Measurements from ENCODE around the gene KCNMB2.

The KCNMB2 gene

DNA sequence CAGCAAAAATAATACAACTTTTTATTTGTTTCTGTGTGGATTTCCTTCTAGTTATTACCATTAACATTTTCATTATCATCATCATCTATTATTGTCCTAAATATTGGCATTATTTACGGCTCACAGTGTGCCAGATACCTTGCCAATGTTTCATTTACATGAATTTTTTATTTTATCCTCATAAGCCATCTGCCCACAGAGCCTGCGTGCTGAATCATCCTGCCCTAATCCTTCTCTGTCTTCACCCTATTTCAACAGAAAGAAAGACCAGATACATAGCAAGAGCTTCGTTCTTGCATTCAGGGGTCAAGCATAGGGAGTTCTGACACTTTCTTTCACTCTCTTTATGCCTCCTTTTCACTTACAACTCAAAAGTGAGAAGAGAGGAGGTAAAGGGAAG is 82.0 kb downstream of the KCNMB2 start:
- TF ChIP-seq, protein P1, sequence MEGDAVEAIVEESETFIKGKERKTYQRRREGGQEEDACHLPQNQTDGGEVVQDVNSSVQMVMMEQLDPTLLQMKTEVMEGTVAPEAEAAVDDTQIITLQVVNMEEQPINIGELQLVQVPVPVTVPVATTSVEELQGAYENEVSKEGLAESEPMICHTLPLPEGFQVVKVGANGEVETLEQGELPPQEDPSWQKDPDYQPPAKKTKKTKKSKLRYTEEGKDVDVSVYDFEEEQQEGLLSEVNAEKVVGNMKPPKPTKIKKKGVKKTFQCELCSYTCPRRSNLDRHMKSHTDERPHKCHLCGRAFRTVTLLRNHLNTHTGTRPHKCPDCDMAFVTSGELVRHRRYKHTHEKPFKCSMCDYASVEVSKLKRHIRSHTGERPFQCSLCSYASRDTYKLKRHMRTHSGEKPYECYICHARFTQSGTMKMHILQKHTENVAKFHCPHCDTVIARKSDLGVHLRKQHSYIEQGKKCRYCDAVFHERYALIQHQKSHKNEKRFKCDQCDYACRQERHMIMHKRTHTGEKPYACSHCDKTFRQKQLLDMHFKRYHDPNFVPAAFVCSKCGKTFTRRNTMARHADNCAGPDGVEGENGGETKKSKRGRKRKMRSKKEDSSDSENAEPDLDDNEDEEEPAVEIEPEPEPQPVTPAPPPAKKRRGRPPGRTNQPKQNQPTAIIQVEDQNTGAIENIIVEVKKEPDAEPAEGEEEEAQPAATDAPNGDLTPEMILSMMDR (IDR thresholded peaks at IDR 0.05; ENCODE audit: low read depth, low read length) = no peak
- no peak overlapping the region for H3K9ac ChIP-seq (ENCODE audit: low read length)
- H3K4me3 ChIP-seq (ENCODE audit: low read length) = no peak overlapping the region
- no peak overlapping the region for H2AFZ ChIP-seq (ENCODE audit: low read depth, low read length)
- no peaks in the 10 kb centered on the region for H3K27me3 ChIP-seq (ENCODE audit: low read depth, low read length)
- no peaks in the 10 kb centered on the region for H3K36me3 ChIP-seq (replicated peaks; ENCODE audit: low read depth, low read length)
- no peak overlapping the region for H3K27ac ChIP-seq (ENCODE audit: low read length)
- H3K4me1 ChIP-seq (ENCODE audit: low read length) = no peaks in the 10 kb centered on the region
- no peak overlapping the region for H3K4me2 ChIP-seq (ENCODE audit: low read length)
- no peaks in the 10 kb centered on the region for H3K9me3 ChIP-seq (ENCODE audit: insufficient read depth, low read length)
- H4K20me1 ChIP-seq (ENCODE audit: insufficient read depth, low read length) = no peaks in the 10 kb centered on the region
- H3K79me2 ChIP-seq (ENCODE audit: low read length) = no peaks in the 10 kb centered on the region

DNA sequence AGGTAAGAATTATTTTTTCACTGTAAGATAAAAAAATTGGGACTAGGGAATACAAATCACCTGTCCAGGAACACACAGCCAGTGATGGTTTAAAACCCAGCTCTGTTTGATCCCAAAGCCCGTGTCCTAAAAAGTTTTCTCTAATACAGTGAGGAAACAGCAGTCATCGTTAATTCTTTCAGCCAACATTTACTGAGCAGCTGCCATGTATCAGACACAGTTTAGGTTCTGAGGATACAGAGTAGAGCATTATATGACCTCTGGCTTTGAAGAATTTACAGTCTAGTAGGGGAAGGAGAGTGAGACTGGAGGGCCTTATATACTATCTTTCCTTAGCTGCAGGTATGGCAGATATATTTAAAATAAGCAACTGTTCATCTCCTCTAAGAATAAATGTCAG is 82.7 kb downstream of the KCNMB2 start:
- no peaks in the 10 kb centered on the region for H4K20me1 ChIP-seq (ENCODE audit: insufficient read depth, low read length)
- no peaks in the 10 kb centered on the region for H3K4me1 ChIP-seq (ENCODE audit: low read length)
- H2AFZ ChIP-seq (ENCODE audit: low read depth, low read length) = no peak overlapping the region
- no peak for TF ChIP-seq EZH2phosphoT487 (IDR thresholded peaks at IDR 0.05; ENCODE audit: low read depth)
- TF ChIP-seq, protein P1 (IDR thresholded peaks at IDR 0.05; ENCODE audit: low read depth, low read length) = no peak
- H3K4me2 ChIP-seq (ENCODE audit: low read length) = no peak overlapping the region
- no peak overlapping the region for H3K27ac ChIP-seq (ENCODE audit: low read length)
- H3K4me3 ChIP-seq (ENCODE audit: low read length) = no peak overlapping the region
- no peaks in the 10 kb centered on the region for H3K9me3 ChIP-seq (ENCODE audit: insufficient read depth, low read length)
- H3K36me3 ChIP-seq (replicated peaks; ENCODE audit: low read depth, low read length) = no peaks in the 10 kb centered on the region
- no peaks in the 10 kb centered on the region for H3K79me2 ChIP-seq (ENCODE audit: low read length)
- no peaks in the 10 kb centered on the region for H3K27me3 ChIP-seq (ENCODE audit: low read depth, low read length)
- H3K9ac ChIP-seq (ENCODE audit: low read length) = no peak overlapping the region

DNA sequence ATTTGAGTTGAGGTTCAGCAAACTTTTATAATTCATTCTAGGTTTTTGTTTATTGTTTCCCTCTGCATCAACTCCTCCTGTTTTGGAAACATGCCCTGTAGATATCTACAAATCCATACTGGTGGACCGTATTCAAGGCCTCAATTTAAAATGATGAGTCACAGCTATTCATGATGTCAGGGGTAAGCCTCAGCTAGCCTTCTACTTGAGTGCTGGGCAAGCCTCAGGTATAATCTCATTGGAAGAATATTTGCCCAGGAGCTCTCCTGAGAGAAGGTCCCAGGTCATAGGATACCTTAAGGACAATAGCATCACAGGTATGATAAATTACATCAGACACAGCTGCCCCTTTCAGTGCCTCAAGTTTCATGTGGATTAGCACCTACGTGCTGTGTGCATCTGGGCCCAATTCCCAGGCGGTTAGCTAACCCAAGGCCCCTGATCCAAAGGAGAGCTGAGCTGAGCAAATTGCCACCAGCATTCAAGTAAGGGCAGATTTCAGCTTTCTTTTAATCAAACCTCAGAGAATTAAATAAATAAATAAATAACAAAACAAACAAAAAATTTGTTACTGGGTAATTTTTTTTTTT is 87.5 kb downstream of the KCNMB2 start:
- H3K79me2 ChIP-seq (ENCODE audit: low read length) = no peaks in the 10 kb centered on the region
- H3K27me3 ChIP-seq (ENCODE audit: low read depth, low read length) = no peaks in the 10 kb centered on the region
- no peak for TF ChIP-seq EZH2phosphoT487 (IDR thresholded peaks at IDR 0.05; ENCODE audit: low read depth)
- TF ChIP-seq, protein P1 (IDR thresholded peaks at IDR 0.05; ENCODE audit: low read depth, low read length) = no peak
- H3K9me3 ChIP-seq (ENCODE audit: insufficient read depth, low read length) = no peaks in the 10 kb centered on the region
- 0 out of 2 replicates have a peak, but pooled peaks cover 3% of the 10 kb centered on the region for H3K4me1 ChIP-seq (ENCODE audit: low read length)
- no peaks in the 10 kb centered on the region for H4K20me1 ChIP-seq (ENCODE audit: insufficient read depth, low read length)
- H3K27ac ChIP-seq (ENCODE audit: low read length) = no peak overlapping the region
- H3K36me3 ChIP-seq (replicated peaks; ENCODE audit: low read depth, low read length) = no peaks in the 10 kb centered on the region
- H2AFZ ChIP-seq (ENCODE audit: low read depth, low read length) = no peak overlapping the region
- H3K4me3 ChIP-seq (ENCODE audit: low read length) = no peak overlapping the region
- no peak overlapping the region for H3K9ac ChIP-seq (ENCODE audit: low read length)
- H3K4me2 ChIP-seq (ENCODE audit: low read length) = no peak overlapping the region

DNA sequence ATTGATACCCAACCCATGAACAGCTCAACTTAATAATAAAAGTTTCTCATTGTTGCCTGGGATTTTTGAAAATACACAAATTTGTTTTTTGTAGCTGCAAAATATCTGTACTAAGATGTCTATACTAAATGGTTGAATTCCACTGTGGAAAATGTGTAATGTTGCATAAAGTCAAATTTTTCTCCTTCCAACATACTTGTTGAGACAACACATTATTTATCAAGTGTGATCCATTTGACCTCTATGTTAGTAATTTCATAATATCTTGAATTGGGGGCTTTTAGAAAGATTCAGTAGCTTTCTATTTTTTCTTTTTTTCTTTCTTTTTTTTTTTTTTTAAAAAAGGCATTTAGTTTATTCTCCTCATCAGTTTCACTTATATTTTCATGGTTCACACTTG is 88.0 kb downstream of the KCNMB2 start:
- H3K79me2 ChIP-seq (ENCODE audit: low read length) = no peaks in the 10 kb centered on the region
- H3K4me2 ChIP-seq (ENCODE audit: low read length) = no peak overlapping the region
- H3K9ac ChIP-seq (ENCODE audit: low read length) = no peak overlapping the region
- no peak overlapping the region for H3K27ac ChIP-seq (ENCODE audit: low read length)
- TF ChIP-seq EZH2phosphoT487 (IDR thresholded peaks at IDR 0.05; ENCODE audit: low read depth) = no peak
- TF ChIP-seq, protein P1 (IDR thresholded peaks at IDR 0.05; ENCODE audit: low read depth, low read length) = no peak
- H4K20me1 ChIP-seq (ENCODE audit: insufficient read depth, low read length) = no peaks in the 10 kb centered on the region
- H3K4me1 ChIP-seq (ENCODE audit: low read length) = 0 out of 2 replicates have a peak, but pooled peaks cover 3% of the 10 kb centered on the region
- no peak overlapping the region for H2AFZ ChIP-seq (ENCODE audit: low read depth, low read length)
- H3K9me3 ChIP-seq (ENCODE audit: insufficient read depth, low read length) = no peaks in the 10 kb centered on the region
- H3K4me3 ChIP-seq (ENCODE audit: low read length) = no peak overlapping the region
- no peaks in the 10 kb centered on the region for H3K36me3 ChIP-seq (replicated peaks; ENCODE audit: low read depth, low read length)
- no peaks in the 10 kb centered on the region for H3K27me3 ChIP-seq (ENCODE audit: low read depth, low read length)

All from OCI-LY3 (cell line).